ENCODE results near the gene JAM2.

Gene JAM2

GRCh38 chr21:25717491-25718147 lies 78.6 kb downstream of the JAM2 start:
- DNase-seq (ENCODE audit: insufficient read length, low spot score) (no peak), FAIRE-seq (no peak)
- TF ChIP-seq, protein P1, sequence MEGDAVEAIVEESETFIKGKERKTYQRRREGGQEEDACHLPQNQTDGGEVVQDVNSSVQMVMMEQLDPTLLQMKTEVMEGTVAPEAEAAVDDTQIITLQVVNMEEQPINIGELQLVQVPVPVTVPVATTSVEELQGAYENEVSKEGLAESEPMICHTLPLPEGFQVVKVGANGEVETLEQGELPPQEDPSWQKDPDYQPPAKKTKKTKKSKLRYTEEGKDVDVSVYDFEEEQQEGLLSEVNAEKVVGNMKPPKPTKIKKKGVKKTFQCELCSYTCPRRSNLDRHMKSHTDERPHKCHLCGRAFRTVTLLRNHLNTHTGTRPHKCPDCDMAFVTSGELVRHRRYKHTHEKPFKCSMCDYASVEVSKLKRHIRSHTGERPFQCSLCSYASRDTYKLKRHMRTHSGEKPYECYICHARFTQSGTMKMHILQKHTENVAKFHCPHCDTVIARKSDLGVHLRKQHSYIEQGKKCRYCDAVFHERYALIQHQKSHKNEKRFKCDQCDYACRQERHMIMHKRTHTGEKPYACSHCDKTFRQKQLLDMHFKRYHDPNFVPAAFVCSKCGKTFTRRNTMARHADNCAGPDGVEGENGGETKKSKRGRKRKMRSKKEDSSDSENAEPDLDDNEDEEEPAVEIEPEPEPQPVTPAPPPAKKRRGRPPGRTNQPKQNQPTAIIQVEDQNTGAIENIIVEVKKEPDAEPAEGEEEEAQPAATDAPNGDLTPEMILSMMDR (IDR thresholded peaks at IDR 0.05; ENCODE audit: insufficient read depth, missing control alignments), result no peak

DNA sequence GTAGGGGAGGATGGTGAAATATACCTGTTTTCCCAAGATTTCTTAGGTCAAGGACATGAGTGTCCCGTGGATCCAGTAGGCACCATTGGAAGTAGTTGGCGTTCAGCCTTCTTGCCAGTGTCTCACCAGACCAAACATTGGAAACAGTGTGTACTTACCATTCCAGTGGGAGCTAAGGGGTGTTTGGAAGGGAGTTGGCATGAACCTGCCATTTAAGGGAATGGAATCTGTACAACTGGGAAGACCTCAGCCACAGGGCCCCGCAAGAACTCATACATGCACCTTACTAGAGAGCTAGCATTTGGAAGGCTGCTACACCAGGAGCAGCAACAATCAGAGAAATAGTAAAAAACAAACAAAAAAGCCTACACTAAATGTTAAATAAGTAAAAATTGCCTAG lies 82.9 kb downstream of the JAM2 start:
- FAIRE-seq (no peak), DNase-seq (ENCODE audit: insufficient read length, low spot score) (no peak)
- TF ChIP-seq, protein P1 (IDR thresholded peaks at IDR 0.05; ENCODE audit: insufficient read depth, missing control alignments), result no peak

- FAIRE-seq, result no peak
Measured at GRCh38 chr21:25722631-25723030, 83.6 kb downstream of the JAM2 start.

GRCh38 chr21:25732091-25732760 lies 93.2 kb downstream of the JAM2 start:
- DNase-seq (ENCODE audit: insufficient read length, low spot score) (no peak), FAIRE-seq (no peak)
- TF ChIP-seq, protein P1 (IDR thresholded peaks at IDR 0.05; ENCODE audit: insufficient read depth, missing control alignments), result no peak

More at GRCh38 chr21:25722631-25723030, 83.6 kb downstream of the JAM2 start:
- TF ChIP-seq, protein P1 (IDR thresholded peaks at IDR 0.05; ENCODE audit: insufficient read depth, missing control alignments), result no peak
- DNase-seq (ENCODE audit: insufficient read length, low spot score), result no peak

DNA sequence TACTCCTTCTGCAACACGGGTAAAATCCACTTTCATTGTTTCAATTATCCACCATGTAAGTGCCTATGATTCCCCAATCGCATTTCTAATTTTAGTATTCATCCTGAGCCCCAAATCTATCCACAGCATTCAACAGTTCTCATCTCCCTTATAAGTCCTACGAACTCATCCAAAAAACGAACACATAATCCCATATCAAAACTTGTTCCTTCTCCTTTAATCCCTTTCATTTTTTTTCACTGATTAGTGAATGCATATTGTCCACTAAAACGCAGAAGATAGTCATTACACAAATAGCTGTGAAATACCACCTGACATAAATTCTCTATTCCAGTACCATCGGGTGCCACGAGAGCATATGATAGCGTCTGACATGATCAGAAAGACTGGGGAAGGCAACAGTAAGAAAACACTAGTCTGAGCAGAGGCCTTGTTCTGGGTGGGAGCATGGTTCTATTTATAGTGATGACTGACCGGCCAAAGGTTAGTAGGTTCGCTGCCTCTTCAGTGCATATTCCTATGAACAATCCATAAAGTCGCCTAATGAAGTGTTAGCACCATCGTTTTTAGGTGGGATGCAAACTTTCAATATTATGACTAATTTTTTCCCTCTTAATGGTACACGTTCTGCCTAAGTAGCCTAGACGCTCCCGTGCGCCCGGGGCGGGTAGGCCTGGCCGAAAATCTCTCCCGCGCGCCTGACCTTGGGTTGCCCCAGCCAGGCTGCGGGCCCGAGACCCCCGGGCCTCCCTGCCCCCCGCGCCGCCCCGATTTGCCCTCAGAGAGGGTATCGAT lies 95.0 kb downstream of the JAM2 start:
- DNase-seq (ENCODE audit: insufficient read length, low spot score), result no peak
- TF ChIP-seq, protein P1 (IDR thresholded peaks at IDR 0.05; ENCODE audit: insufficient read depth, missing control alignments), result no peak
- FAIRE-seq, result no peak

GRCh38 chr21:25734654-25734903 lies 95.5 kb downstream of the JAM2 start:
- FAIRE-seq (no peak), DNase-seq (ENCODE audit: insufficient read length, low spot score) (no peak)
- TF ChIP-seq, protein P1 (IDR thresholded peaks at IDR 0.05; ENCODE audit: insufficient read depth, missing control alignments), result no peak

Measured in D721Med (cell line).